ENCODE results near the gene MTG1.
"Not testable (repeated sequence)": the region's sequence is repeated elsewhere in the genome, so short reads cannot be mapped to it uniquely, and the experiment has no call there.

Gene MTG1

GRCh38 chr10:133358925-133359310, 35.0 kb upstream of the MTG1 start:
- DNase-seq (ENCODE audit: low spot score): no peak

- no peak for DNase-seq (ENCODE audit: low spot score)
These were observed 34.4 kb upstream of the MTG1 start for GRCh38 chr10:133359554-133359971.

GRCh38 chr10:133359972-133360610, 33.9 kb upstream of the MTG1 start:
- DNase-seq (ENCODE audit: low spot score): no peak

GRCh38 chr10:133361227-133361626, 32.7 kb upstream of the MTG1 start:
- no peak for DNase-seq (ENCODE audit: low spot score)

GRCh38 chr10:133361773-133362441, 32.0 kb upstream of the MTG1 start:
- no peak for DNase-seq (ENCODE audit: low spot score)

GRCh38 chr10:133362846-133363245, 31.1 kb upstream of the MTG1 start:
- no peak for DNase-seq (ENCODE audit: low spot score)

- no peak for DNase-seq (ENCODE audit: low spot score)
These were observed 29.1 kb upstream of the MTG1 start for GRCh38 chr10:133364645-133365431.

GRCh38 chr10:133365461-133366129, 28.4 kb upstream of the MTG1 start:
- no peak for DNase-seq (ENCODE audit: low spot score)

- no peak for DNase-seq (ENCODE audit: low spot score)
These were observed 27.9 kb upstream of the MTG1 start for GRCh38 chr10:133366130-133366478.

- DNase-seq (ENCODE audit: low spot score): no peak
These were observed 27.2 kb upstream of the MTG1 start for GRCh38 chr10:133366751-133367150.

- DNase-seq (ENCODE audit: low spot score): not testable (repeated sequence)
These were observed 26.5 kb upstream of the MTG1 start for GRCh38 chr10:133367461-133367860.

GRCh38 chr10:133368153-133368552, 25.8 kb upstream of the MTG1 start:
- no peak for DNase-seq (ENCODE audit: low spot score)

- DNase-seq (ENCODE audit: low spot score): no peak
These were observed 23.7 kb upstream of the MTG1 start for GRCh38 chr10:133370030-133370786.

- peak; percentile 51 for DNase-seq (ENCODE audit: low spot score)
These were observed 21.4 kb upstream of the MTG1 start for GRCh38 chr10:133372507-133372906.

GRCh38 chr10:133373174-133374090, 20.5 kb upstream of the MTG1 start, which contains the start of gene ECHS1:
Gene ECHS1 (minus strand): TSS chr10:133373354. CDS start chr10:133373333, 21 bp downstream.
- DNase-seq (ENCODE audit: low spot score): peak; percentile 100

- no peak for DNase-seq (ENCODE audit: low spot score)
These were observed 18.4 kb upstream of the MTG1 start for GRCh38 chr10:133375357-133376115.

GRCh38 chr10:133376183-133376582, 17.8 kb upstream of the MTG1 start:
- not testable (repeated sequence) for DNase-seq (ENCODE audit: low spot score)

- no peak for DNase-seq (ENCODE audit: low spot score)
These were observed 16.7 kb upstream of the MTG1 start for GRCh38 chr10:133377025-133377817.

GRCh38 chr10:133377818-133378250, 16.1 kb upstream of the MTG1 start:
- peak; percentile 41 for DNase-seq (ENCODE audit: low spot score)
